Fibroblast of skin of left biceps (primary cell): ENCODE measurements around the gene COL6A3.

Source experiments
- DNase-seq, 2 experiments: peaks; one replicate each; pipeline ENCODE4 v3.0.0-alpha.2; 2013; ENCODE audit warnings: low read depth in 2 of 2

The COL6A3 gene

GRCh38 chr2:237295889-237296480 lies 118.0 kb downstream of the COL6A3 start:
- DNase-seq, result no peak

- no peak for DNase-seq
These were observed 119.5 kb downstream of the COL6A3 start for GRCh38 chr2:237294460-237294859.

GRCh38 chr2:237293978-237294377 lies 120.0 kb downstream of the COL6A3 start:
- peak; percentile 94 to 95 for DNase-seq

GRCh38 chr2:237291138-237291792 lies 122.7 kb downstream of the COL6A3 start:
- peak; percentile 99 to 100 for DNase-seq

- no peak for DNase-seq
These were observed 123.7 kb downstream of the COL6A3 start for GRCh38 chr2:237290261-237290660.

DNA sequence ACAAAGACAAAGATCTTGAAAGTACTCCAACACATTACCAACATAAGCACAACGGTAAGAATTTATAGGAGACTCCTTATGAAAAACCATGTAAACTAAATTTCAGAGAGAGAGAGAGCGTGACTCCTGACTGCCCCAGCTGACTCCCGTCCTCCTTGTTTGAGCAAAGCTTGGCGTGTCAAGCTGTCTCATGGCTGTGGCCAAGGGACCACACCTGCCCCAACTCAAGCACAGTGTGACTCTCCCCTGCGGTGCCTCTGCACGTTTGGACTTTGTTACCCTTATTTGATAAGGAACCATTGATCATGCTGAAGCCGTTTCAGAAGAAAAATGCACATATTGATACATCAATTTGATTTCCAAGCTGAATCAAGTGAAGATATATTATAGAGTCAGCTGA lies 124.8 kb downstream of the COL6A3 start:
- no peak for DNase-seq

DNA sequence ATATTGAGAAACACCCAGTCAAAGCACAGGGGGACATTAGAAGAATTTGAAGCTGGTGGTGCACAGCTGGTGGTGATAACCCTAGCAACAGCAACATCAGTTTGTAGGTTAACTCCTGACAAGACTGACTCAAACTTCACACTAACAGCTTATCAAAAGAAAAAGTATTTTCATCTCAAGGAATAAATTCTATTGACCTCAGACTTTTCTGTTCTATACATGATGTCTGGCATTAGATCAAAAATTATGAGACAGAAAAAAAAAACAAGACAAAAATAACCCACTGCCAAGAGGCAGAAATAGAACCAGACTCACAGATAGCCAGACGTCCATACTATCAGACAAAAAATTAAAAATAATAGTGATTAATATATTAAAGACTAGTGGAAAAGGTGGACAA lies 126.1 kb downstream of the COL6A3 start:
- DNase-seq, result no peak

DNA sequence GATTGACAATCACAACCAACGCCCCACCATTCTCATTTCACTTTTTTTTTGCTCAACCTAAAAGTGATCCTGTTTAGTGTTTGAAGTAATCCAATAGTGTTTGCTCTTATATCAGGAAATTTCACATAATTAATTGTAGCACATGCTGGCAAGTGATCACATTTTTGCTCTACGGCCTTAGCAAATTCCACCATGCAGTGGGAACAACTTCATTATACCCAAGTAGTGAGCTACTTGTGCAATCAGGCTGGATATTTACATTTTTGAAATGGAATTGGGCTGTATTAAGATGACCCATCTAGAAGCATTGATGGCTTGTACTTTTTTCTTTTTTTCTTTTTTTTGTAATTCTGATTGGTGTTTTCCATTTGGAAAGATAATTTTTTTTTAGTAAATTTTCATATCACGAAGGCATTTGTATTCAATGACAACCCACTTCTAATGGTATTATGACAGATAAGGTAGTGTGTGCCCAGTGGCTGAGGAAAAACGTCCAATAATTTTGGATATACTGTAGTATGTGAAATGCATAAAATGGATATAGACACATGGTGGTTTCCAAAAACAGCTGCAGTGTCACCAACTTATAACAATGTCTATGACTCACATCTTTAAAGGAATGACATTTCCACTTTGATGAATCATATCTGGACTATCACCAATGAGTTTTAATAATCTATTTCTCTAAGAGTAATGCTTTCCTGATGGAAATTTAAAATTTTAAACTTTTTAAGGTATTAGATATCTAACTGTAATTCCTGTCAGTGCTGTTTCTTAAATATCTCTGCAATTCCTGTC lies 130.6 kb downstream of the COL6A3 start:
- no peak for DNase-seq

DNA sequence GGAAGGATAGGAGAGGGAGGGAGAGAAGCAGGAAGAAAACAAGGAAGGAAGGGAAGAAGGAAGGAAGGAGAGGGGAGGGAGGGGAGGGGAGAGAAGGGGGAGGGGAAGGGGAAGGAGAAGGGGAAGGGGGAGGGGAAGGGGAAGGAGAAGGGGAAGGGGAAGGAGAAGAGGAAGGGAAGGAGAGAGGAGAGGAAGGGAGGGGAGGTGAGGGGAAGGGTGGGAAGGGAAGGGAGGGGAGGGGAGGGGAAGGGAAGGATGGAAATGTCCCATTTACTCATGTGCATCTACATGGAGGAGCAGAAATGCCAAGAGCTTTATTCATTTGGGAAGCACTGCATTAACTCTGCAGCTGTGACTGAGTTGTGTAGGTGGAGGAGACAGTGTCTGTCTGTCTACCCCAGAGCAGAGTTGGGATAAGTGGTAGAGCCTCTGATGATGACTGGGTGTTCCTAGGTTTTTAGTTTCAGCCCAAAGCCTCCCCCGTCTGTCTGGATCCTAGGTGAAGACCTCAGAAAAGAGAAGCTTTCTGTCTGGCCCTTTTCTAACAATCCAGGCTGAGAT lies 131.3 kb downstream of the COL6A3 start:
- no peak for DNase-seq

DNA sequence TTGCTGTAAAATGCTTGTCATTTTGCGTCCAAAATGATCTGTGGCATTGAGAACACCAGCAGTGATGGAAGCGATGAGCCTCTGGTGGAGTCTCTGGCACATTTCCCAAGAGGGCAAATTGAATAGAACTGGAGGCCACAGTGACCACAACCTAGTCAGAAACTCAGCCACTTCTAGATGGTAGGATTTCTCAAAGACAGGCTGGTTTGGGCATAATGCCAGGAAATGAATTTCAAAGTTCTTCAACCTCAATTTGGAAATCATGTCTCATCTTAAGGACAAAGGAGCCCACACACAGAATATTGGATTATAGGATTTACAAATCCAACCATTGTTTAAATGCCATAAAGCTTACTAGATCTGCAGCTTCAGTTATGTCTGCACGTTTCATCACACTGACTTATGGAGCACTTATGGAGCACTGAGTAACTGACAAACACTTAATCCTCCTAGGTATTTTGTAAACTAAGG lies 132.1 kb downstream of the COL6A3 start:
- DNase-seq, result peak; percentile 96 to 97

- no peak for DNase-seq
These were observed 133.0 kb downstream of the COL6A3 start for GRCh38 chr2:237280939-237281338.

- peak; percentile 97 for DNase-seq
These were observed 133.7 kb downstream of the COL6A3 start for GRCh38 chr2:237280229-237280628.

DNA sequence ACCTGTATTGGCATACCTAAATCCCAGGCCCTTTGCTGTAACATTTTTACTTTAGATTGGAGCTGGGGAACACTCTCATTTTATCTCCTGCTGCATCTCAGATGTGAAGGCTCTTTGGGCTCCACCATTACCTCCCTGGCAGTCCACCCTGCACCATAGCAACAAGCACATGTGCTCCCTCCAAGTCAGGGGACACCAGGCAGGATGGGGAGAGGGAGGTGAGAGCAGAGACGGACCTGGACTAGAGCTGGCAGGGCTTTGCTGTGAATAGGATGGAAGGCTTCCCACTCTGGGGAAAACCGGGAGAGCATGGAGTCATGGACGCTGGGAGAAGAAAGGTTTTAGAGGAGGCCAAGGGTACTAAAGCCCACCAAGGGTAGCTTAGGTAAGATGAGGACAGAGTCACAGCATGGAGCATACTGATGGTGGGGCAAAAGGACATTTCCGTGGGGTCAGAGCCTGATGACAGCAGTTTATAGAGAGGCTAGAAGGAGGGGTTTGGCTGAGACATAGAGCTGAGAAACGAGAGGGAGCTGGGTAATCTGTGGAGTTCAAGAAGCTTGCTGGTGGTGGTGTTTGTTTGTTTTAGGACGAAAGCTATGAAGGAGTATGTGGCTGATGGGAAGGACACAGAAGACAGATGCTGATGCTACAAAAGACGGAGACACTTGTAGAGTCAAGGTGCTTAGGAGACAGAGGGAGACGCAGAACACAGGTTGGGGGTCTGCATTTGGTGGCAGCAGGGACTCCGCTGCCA lies 134.8 kb downstream of the COL6A3 start:
- no peak for DNase-seq

- peak in 1 of 2 experiments; percentile 83 for DNase-seq
These were observed 135.4 kb downstream of the COL6A3 start for GRCh38 chr2:237278568-237278967.

DNA sequence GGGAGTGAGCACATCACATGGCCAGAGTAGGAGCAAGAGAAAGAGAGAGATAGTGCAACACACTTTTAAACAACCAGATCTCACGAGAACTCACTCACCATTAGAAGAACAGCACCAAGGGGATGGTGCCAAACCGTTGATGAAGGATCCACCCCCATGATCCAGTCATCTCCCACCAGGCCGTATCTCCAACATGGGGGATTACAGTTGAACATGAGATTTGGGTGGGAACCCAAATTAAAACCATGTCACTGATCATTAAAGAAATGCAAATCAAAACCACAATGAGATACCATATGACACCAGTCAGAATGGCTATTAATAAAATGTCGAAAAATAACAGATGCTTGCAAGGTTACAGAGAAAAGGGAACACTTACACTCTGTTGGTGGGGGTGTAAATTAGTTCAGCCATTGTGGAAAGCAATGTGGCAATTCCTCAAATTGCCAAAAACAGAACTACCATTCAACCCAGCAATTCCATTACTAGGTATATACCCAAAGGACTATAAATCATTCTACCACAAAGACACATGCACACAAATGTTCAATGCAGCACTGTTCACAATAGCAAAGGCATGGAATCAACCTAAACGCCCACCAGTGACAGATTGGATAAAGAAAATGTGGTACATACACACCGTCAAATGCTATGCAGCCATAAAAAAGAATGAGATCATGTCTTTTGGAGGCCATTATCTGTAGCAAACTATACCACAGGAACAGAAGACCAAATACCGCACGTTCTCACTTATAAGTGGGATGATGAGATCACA lies 137.1 kb downstream of the COL6A3 start:
- peak in 1 of 2 experiments; percentile 76 for DNase-seq
